ENCODE data around the gene SMG6.

SMG6 gene

GRCh38 chr17:2037155-2037554 lies 266.4 kb downstream of the SMG6 start:
- no peak overlapping the region for H3K4me3 ChIP-seq (ENCODE audit: low read length)
- no peaks in the 10 kb centered on the region for H3K9me3 ChIP-seq (ENCODE audit: low read length)
- H3K36me3 ChIP-seq (ENCODE audit: insufficient read depth, low read length): peaks cover 12% of the 10 kb centered on the region
- H3K4me1 ChIP-seq (ENCODE audit: insufficient read depth, low read length): peaks cover 16% of the 10 kb centered on the region
- no peaks in the 10 kb centered on the region for H3K27me3 ChIP-seq (ENCODE audit: insufficient read depth, low read length)
- no peak overlapping the region for H2AFZ ChIP-seq (ENCODE audit: low read depth, low read length)

- Histone ChIP-seq H3K9me3 (ENCODE audit: low read length) (no peaks in the 10 kb centered on the region), H3K36me3 (ENCODE audit: insufficient read depth, low read length) (peaks cover 12% of the 10 kb centered on the region), H3K4me3 (ENCODE audit: low read length) (no peak overlapping the region), H3K27me3 (ENCODE audit: insufficient read depth, low read length) (no peaks in the 10 kb centered on the region), H2AFZ (ENCODE audit: low read depth, low read length) (no peak overlapping the region), H3K4me1 (ENCODE audit: insufficient read depth, low read length) (peaks cover 12% of the 10 kb centered on the region)
Measured at GRCh38 chr17:2035541-2036488, 267.8 kb downstream of the SMG6 start.

GRCh38 chr17:2034806-2035540 lies 268.6 kb downstream of the SMG6 start:
- Histone ChIP-seq H3K36me3 (ENCODE audit: insufficient read depth, low read length) (peaks cover 12% of the 10 kb centered on the region), H3K9me3 (ENCODE audit: low read length) (no peaks in the 10 kb centered on the region), H3K4me1 (ENCODE audit: insufficient read depth, low read length) (peaks cover 11% of the 10 kb centered on the region), H2AFZ (ENCODE audit: low read depth, low read length) (no peak overlapping the region), H3K27me3 (ENCODE audit: insufficient read depth, low read length) (no peaks in the 10 kb centered on the region), H3K4me3 (ENCODE audit: low read length) (no peak overlapping the region)

- H3K4me3 ChIP-seq (ENCODE audit: low read length): no peak overlapping the region
- peaks cover 12% of the 10 kb centered on the region for H3K36me3 ChIP-seq (ENCODE audit: insufficient read depth, low read length)
- H2AFZ ChIP-seq (ENCODE audit: low read depth, low read length): no peak overlapping the region
- H3K4me1 ChIP-seq (ENCODE audit: insufficient read depth, low read length): peaks cover 11% of the 10 kb centered on the region
- H3K9me3 ChIP-seq (ENCODE audit: low read length): no peaks in the 10 kb centered on the region
- H3K27me3 ChIP-seq (ENCODE audit: insufficient read depth, low read length): no peaks in the 10 kb centered on the region
Measured at GRCh38 chr17:2034157-2034556, 269.4 kb downstream of the SMG6 start.

GRCh38 chr17:2033153-2033552 lies 270.4 kb downstream of the SMG6 start:
- Histone ChIP-seq H3K27me3 (ENCODE audit: insufficient read depth, low read length) (peaks cover 5% of the 10 kb centered on the region), H3K36me3 (ENCODE audit: insufficient read depth, low read length) (peaks cover 12% of the 10 kb centered on the region), H3K9me3 (ENCODE audit: low read length) (no peaks in the 10 kb centered on the region), H3K4me3 (ENCODE audit: low read length) (no peak overlapping the region), H2AFZ (ENCODE audit: low read depth, low read length) (no peak overlapping the region), H3K4me1 (ENCODE audit: insufficient read depth, low read length) (peaks cover 11% of the 10 kb centered on the region)

- no peaks in the 10 kb centered on the region for H3K36me3 ChIP-seq (ENCODE audit: insufficient read depth, low read length)
- peak overlapping the region; percentile 92 for H3K4me3 ChIP-seq (ENCODE audit: low read length)
- peaks cover 11% of the 10 kb centered on the region for H3K4me1 ChIP-seq (ENCODE audit: insufficient read depth, low read length)
- peaks cover 18% of the 10 kb centered on the region for H3K27me3 ChIP-seq (ENCODE audit: insufficient read depth, low read length)
- H2AFZ ChIP-seq (ENCODE audit: low read depth, low read length): no peak overlapping the region
- H3K9me3 ChIP-seq (ENCODE audit: low read length): no peaks in the 10 kb centered on the region
Measured at GRCh38 chr17:2030779-2031163, 272.8 kb downstream of the SMG6 start.

- Histone ChIP-seq H3K36me3 (ENCODE audit: insufficient read depth, low read length) (no peaks in the 10 kb centered on the region), H3K4me1 (ENCODE audit: insufficient read depth, low read length) (peaks cover 13% of the 10 kb centered on the region), H3K9me3 (ENCODE audit: low read length) (no peaks in the 10 kb centered on the region), H3K4me3 (ENCODE audit: low read length) (peak within 1 kb of the TSS; percentile 92), H3K27me3 (ENCODE audit: insufficient read depth, low read length) (peaks cover 24% of the 10 kb centered on the region), H2AFZ (ENCODE audit: low read depth, low read length) (peak within 1 kb of the TSS; percentile 76)
Measured at GRCh38 chr17:2029911-2030778, 273.4 kb downstream of the SMG6 start, which contains the start of gene DPH1. TSS of gene DPH1 (plus strand) at chr17:2030153. CDS start at chr17:2030170, 17 bp downstream.

GRCh38 chr17:2028737-2029136 lies 274.8 kb downstream of the SMG6 start:
- Histone ChIP-seq H3K27me3 (ENCODE audit: insufficient read depth, low read length) (peaks cover 37% of the 10 kb centered on the region), H3K4me1 (ENCODE audit: insufficient read depth, low read length) (peaks cover 21% of the 10 kb centered on the region), H2AFZ (ENCODE audit: low read depth, low read length) (no peak overlapping the region), H3K36me3 (ENCODE audit: insufficient read depth, low read length) (no peaks in the 10 kb centered on the region), H3K9me3 (ENCODE audit: low read length) (no peaks in the 10 kb centered on the region), H3K4me3 (ENCODE audit: low read length) (no peak overlapping the region)

- Histone ChIP-seq H3K36me3 (ENCODE audit: insufficient read depth, low read length) (no peaks in the 10 kb centered on the region), H3K27me3 (ENCODE audit: insufficient read depth, low read length) (peaks cover 41% of the 10 kb centered on the region), H2AFZ (ENCODE audit: low read depth, low read length) (no peak overlapping the region)
Measured at GRCh38 chr17:2028234-2028614, 275.4 kb downstream of the SMG6 start.

GRCh38 chr17:2027528-2028233 lies 275.9 kb downstream of the SMG6 start:
- no peak overlapping the region for H2AFZ ChIP-seq (ENCODE audit: low read depth, low read length)
- peaks cover 24% of the 10 kb centered on the region for H3K4me1 ChIP-seq (ENCODE audit: insufficient read depth, low read length)
- peaks cover 47% of the 10 kb centered on the region for H3K27me3 ChIP-seq (ENCODE audit: insufficient read depth, low read length)
- H3K36me3 ChIP-seq (ENCODE audit: insufficient read depth, low read length): no peaks in the 10 kb centered on the region
- H3K9me3 ChIP-seq (ENCODE audit: low read length): no peaks in the 10 kb centered on the region
- no peak overlapping the region for H3K4me3 ChIP-seq (ENCODE audit: low read length)

More at GRCh38 chr17:2028234-2028614, 275.4 kb downstream of the SMG6 start:
- Histone ChIP-seq H3K4me3 (ENCODE audit: low read length) (no peak overlapping the region), H3K4me1 (ENCODE audit: insufficient read depth, low read length) (peaks cover 23% of the 10 kb centered on the region), H3K9me3 (ENCODE audit: low read length) (no peaks in the 10 kb centered on the region)

- Histone ChIP-seq H3K4me3 (ENCODE audit: low read length) (peak overlapping the region; percentile 31), H3K27me3 (ENCODE audit: insufficient read depth, low read length) (peaks cover 58% of the 10 kb centered on the region)
Measured at GRCh38 chr17:2025622-2026309, 277.8 kb downstream of the SMG6 start.

GRCh38 chr17:2025220-2025621 lies 278.4 kb downstream of the SMG6 start, which contains the start of gene RTN4RL1:
TSS of gene RTN4RL1 (minus strand) at chr17:2025334. CDS start at chr17:2024865, 469 bp downstream.
- no peaks in the 10 kb centered on the region for H3K36me3 ChIP-seq (ENCODE audit: insufficient read depth, low read length)
- H3K9me3 ChIP-seq (ENCODE audit: low read length): no peaks in the 10 kb centered on the region
- peaks cover 64% of the 10 kb centered on the region for H3K27me3 ChIP-seq (ENCODE audit: insufficient read depth, low read length)
- H3K4me1 ChIP-seq (ENCODE audit: insufficient read depth, low read length): peaks cover 24% of the 10 kb centered on the region
- H3K4me3 ChIP-seq (ENCODE audit: low read length): peak within 1 kb of the TSS; percentile 31
- peak within 1 kb of the TSS; percentile 55 for H2AFZ ChIP-seq (ENCODE audit: low read depth, low read length)

More at GRCh38 chr17:2025622-2026309, 277.8 kb downstream of the SMG6 start:
- Histone ChIP-seq H3K36me3 (ENCODE audit: insufficient read depth, low read length) (no peaks in the 10 kb centered on the region), H3K9me3 (ENCODE audit: low read length) (no peaks in the 10 kb centered on the region), H2AFZ (ENCODE audit: low read depth, low read length) (peak overlapping the region; percentile 55), H3K4me1 (ENCODE audit: insufficient read depth, low read length) (peaks cover 25% of the 10 kb centered on the region)
